K562 (cell line): Measurements from ENCODE around the gene CXCR2. TPM values are rescaled to one million over a fixed set of nuclear protein-coding genes. Genes with fewer than 3 reads are reported as not detected.

Experiments used
- ATAC-seq: fragments of 200-7000 bp; cut with Tn5 transposase; 3 replicates; pipeline ENCODE4 v1.9.1; 2020; ENCODE audit warnings: moderate library complexity
- BruUV-seq: library from RNA; stranded (reverse); fragments of 400-500 nt; replicated peaks from 2 replicates; lab custom pipeline; 2021; lab: Mats Ljungman, UMichigan
- CTCF ChIA-PET: fragments of 300-600 bp; formaldehyde crosslinking; extraction: SDS; loops from one replicate; lab custom pipeline; 2021; ENCODE audit warnings: low intra/inter-chr PET ratio; lab: Yijun Ruan, JAX
- POLR2A ChIA-PET: fragments of 300-600, 350-650 bp; sonication (Branson Sonifier 250); formaldehyde crosslinking; extraction: SDS; loops from one replicate; lab custom pipeline; 2021; ENCODE audit warnings: antibody characterized with exemption, inconsistent platforms; lab: Yijun Ruan, JAX
- DNase-seq, 4 experiments: peaks; one replicate each; pipeline versions ENCODE4 v3.0.0 to v3.0.0-alpha.2; 2011 to 2018; ENCODE audit warnings: low spot score in 3 of 4, mixed read lengths in 3 of 4; ENCODE audit errors: extremely low read depth in 1 of 4
- FAIRE-seq: peaks from 2 replicates; lab custom pipeline; 2011; peaks lifted over from hg19 to GRCh38; lab: Jason Lieb, UNC
- H2AFZ ChIP-seq: 2 replicates; pipeline ENCODE4 v1.6.0; 2011; ENCODE audit warnings: low read depth, low read length, control low read depth, inconsistent platforms
- H3K27ac ChIP-seq: fragments of 200-600 bp; 3 replicates; pipeline ENCODE4 v1.8.0; 2011; ENCODE audit warnings: low read depth, mild to moderate bottlenecking, control low read depth, inconsistent platforms, low read length, moderate library complexity, mixed read lengths; ENCODE audit errors: extremely low read depth
- H3K27me3 ChIP-seq, 2 experiments: fragments of 300-600 bp in 1 of 2; 2 replicates in 1 of 2; 3 replicates in 1 of 2; pipeline versions ENCODE4 v1.6.0 to v1.8.0; 2011; ENCODE audit warnings: inconsistent platforms in 2 of 2, low read length in 2 of 2, mild to moderate bottlenecking in 1 of 2, mixed read lengths in 1 of 2, moderate library complexity in 1 of 2; ENCODE audit not compliant: control insufficient read depth in 2 of 2, insufficient read depth in 2 of 2
- H3K36me3 ChIP-seq: fragments of 300-600 bp; 3 replicates; pipeline ENCODE4 v1.8.0; 2011; ENCODE audit warnings: mild to moderate bottlenecking, low read length, inconsistent platforms; ENCODE audit not compliant: control insufficient read depth, insufficient read depth
- H3K4me1 ChIP-seq, 2 experiments: fragments of 200-600 bp in 1 of 2; replicated peaks in 1 of 2; 2 replicates in 1 of 2; 3 replicates in 1 of 2; pipeline versions ENCODE4 v1.5.1 to v1.8.0; 2011; ENCODE audit warnings: inconsistent platforms in 2 of 2, low read length in 2 of 2, mild to moderate bottlenecking in 1 of 2, mixed read lengths in 1 of 2, moderate library complexity in 1 of 2; ENCODE audit not compliant: control insufficient read depth in 2 of 2, insufficient read depth in 2 of 2
- H3K4me2 ChIP-seq: 2 replicates; pipeline ENCODE4 v1.6.1; 2011; ENCODE audit warnings: low read length, control low read depth, inconsistent platforms, mixed read lengths; ENCODE audit not compliant: insufficient read depth
- H3K4me3 ChIP-seq: fragments of 200-600 bp; sonication (generic), shearing (Covaris generic); 2 replicates; pipeline ENCODE4 v1.5.1; 2016; ENCODE audit warnings: control low read depth, inconsistent platforms
- H3K79me2 ChIP-seq: fragments of 200-600 bp; 3 replicates; pipeline ENCODE4 v1.8.0; 2011; ENCODE audit warnings: low read length, inconsistent platforms; ENCODE audit not compliant: control insufficient read depth, insufficient read depth
- H3K9ac ChIP-seq, 2 experiments: 2 replicates each; pipeline versions ENCODE4 v1.6.0 to v1.6.1; 2011; ENCODE audit warnings: low read depth in 2 of 2, low read length in 2 of 2, control low read depth in 1 of 2, inconsistent platforms in 1 of 2, mild to moderate bottlenecking in 1 of 2, mixed read lengths in 1 of 2; ENCODE audit not compliant: insufficient read depth in 1 of 2
- H3K9me1 ChIP-seq: one replicate; pipeline ENCODE4 v1.6.0; 2011; ENCODE audit warnings: inconsistent platforms, mild to moderate bottlenecking, low read length, moderate library complexity; ENCODE audit not compliant: control insufficient read depth, insufficient read depth
- H3K9me3 ChIP-seq: replicated peaks from 2 replicates; pipeline ENCODE4 v1.5.1; 2011; ENCODE audit warnings: low read depth, low read length, inconsistent platforms; ENCODE audit not compliant: control insufficient read depth, insufficient read depth
- H4K20me1 ChIP-seq: replicated peaks from 2 replicates; pipeline ENCODE4 v1.6.1; 2011; ENCODE audit warnings: low read length, inconsistent platforms, mixed read lengths; ENCODE audit not compliant: control insufficient read depth, insufficient read depth
- CHCHD3 ChIP-seq: fragments of 250-450 bp; sonication (Bioruptor Pico); IDR thresholded peaks from 2 replicates; pipeline ENCODE4 v2.1.2; 2022; ENCODE audit warnings: mild to moderate bottlenecking
- FOXK2 ChIP-seq, 2 experiments: fragments of 450-650 bp; IDR thresholded peaks in 1 of 2; conservative IDR thresholded peaks in 1 of 2; 2 replicates each; pipeline ENCODE4 v1.6.1; 2016; ENCODE audit warnings: low read depth in 2 of 2, mild to moderate bottlenecking in 1 of 2
- NCOA6 ChIP-seq: fragments of 450-650 bp; IDR thresholded peaks from 2 replicates; pipeline ENCODE4 v1.6.1; 2017; ENCODE audit warnings: mild to moderate bottlenecking
- NONO ChIP-seq, 2 experiments: fragments of 200-400 bp in 1 of 2; fragments of 450-650 bp in 1 of 2; formaldehyde crosslinking in 1 of 2; IDR thresholded peaks; 2 replicates each; pipeline ENCODE4 v1.6.1; 2017; ENCODE audit warnings: low read depth in 2 of 2, mild to moderate bottlenecking in 2 of 2, moderate library complexity in 2 of 2, low read length in 1 of 2
- RBFOX2 ChIP-seq: fragments of 200-400 bp; formaldehyde crosslinking; IDR thresholded peaks from 2 replicates; pipeline ENCODE4 v1.6.1; 2017; ENCODE audit warnings: low read depth, mild to moderate bottlenecking, low read length, moderate library complexity
- SIN3A ChIP-seq, 2 experiments: fragments of 150-350 bp in 1 of 2; IDR thresholded peaks; 2 replicates each; pipeline ENCODE4 v1.6.1; 2011 to 2016; ENCODE audit warnings: borderline replicate concordance in 2 of 2, low read depth in 2 of 2, low read length in 2 of 2, mild to moderate bottlenecking in 2 of 2, moderate library complexity in 2 of 2; ENCODE audit not compliant: control insufficient read depth in 1 of 2
- TAL1 ChIP-seq: fragments of 450-650 bp; IDR thresholded peaks from 2 replicates; pipeline ENCODE4 v1.6.1; 2016; ENCODE audit warnings: mild to moderate bottlenecking
- ZKSCAN3 ChIP-seq: fragments of 250-450 bp; sonication (Bioruptor Pico); IDR thresholded peaks from 2 replicates; pipeline ENCODE4 v1.4.0; 2020
- WGBS: fragments of 100-300 bp; shearing (Covaris generic); methylation state at CpG from one replicate; pipeline ENCODE4 v1.1.6; 2016; ENCODE audit warnings: low coverage, mixed read lengths; ENCODE audit not compliant: insufficient coverage; ENCODE audit errors: missing lambda C conversion rate; 5-methylcytosine and 5-hydroxymethylcytosine counted together
- in situ Hi-C: fragments of 300-500 bp; cut with MboI; formaldehyde crosslinking; loops from 4 replicates; pipeline ENCODE4 v1.15.0; 2018; ENCODE audit warnings: inconsistent platforms, mixed read lengths
- intact Hi-C: fragments of 100-400 bp; cut with micrococcal nuclease; formaldehyde crosslinking; loops from 2 replicates; pipeline ENCODE4 v1.14.2; 2022
- polyA plus RNA-seq, 8 experiments: library from polyadenylated mRNA; depleted of rRNA in 4 of 8; stranded (reverse) in 5 of 8; unstranded in 3 of 8; fragments of >200 nt; fragmentation: Nextera tagmentation in 2 of 8; fragmentation: Illumina TruSeq in 1 of 8; extraction: Ambion mirVana in 2 of 8; extraction: Trizol in 1 of 8; gene quantifications; 2 replicates each; pipeline versions ENCODE4 v1.2.1 to v1.2.3, GENCODE V29; 2011 to 2014; ENCODE audit warnings: inconsistent platforms in 1 of 8, missing spikeins in 1 of 8
- total RNA-seq, 7 experiments: library from RNA; depleted of rRNA in 6 of 7; stranded (reverse); fragments of >200 nt in 6 of 7; fragmentation: Illumina TruSeq in 2 of 7; extraction: Trizol in 2 of 7; gene quantifications; 2 replicates each; pipeline versions ENCODE4 v1.2.1 to v1.2.3, GENCODE V29; 2011 to 2021; ENCODE audit warnings: low replicate concordance in 1 of 7
- TF ChIP-seq, protein P1 (sequence below): fragments of 250-450 bp; sonication (Bioruptor Pico); IDR thresholded peaks from 2 replicates; pipeline ENCODE4 v1.8.0; 2021; ENCODE audit warnings: moderate library complexity, mild to moderate bottlenecking, inconsistent platforms
- TF ChIP-seq, protein P2 (sequence below): fragments of 450-650 bp; IDR thresholded peaks from 2 replicates; pipeline ENCODE4 v1.6.1; 2016; ENCODE audit warnings: low read depth, mild to moderate bottlenecking, moderate library complexity
- TF ChIP-seq, protein P3 (sequence below): fragments of 450-650 bp; formaldehyde crosslinking; IDR thresholded peaks from 2 replicates; pipeline ENCODE4 v1.4.0; 2022; ENCODE audit warnings: missing genetic modification characterization

CXCR2 gene
- total and polyA plus RNA-seq, 9 of the 15 experiments (the other 6 are each of a cell fraction or from before 2014, with no cell fraction given) = not detected

DNA sequence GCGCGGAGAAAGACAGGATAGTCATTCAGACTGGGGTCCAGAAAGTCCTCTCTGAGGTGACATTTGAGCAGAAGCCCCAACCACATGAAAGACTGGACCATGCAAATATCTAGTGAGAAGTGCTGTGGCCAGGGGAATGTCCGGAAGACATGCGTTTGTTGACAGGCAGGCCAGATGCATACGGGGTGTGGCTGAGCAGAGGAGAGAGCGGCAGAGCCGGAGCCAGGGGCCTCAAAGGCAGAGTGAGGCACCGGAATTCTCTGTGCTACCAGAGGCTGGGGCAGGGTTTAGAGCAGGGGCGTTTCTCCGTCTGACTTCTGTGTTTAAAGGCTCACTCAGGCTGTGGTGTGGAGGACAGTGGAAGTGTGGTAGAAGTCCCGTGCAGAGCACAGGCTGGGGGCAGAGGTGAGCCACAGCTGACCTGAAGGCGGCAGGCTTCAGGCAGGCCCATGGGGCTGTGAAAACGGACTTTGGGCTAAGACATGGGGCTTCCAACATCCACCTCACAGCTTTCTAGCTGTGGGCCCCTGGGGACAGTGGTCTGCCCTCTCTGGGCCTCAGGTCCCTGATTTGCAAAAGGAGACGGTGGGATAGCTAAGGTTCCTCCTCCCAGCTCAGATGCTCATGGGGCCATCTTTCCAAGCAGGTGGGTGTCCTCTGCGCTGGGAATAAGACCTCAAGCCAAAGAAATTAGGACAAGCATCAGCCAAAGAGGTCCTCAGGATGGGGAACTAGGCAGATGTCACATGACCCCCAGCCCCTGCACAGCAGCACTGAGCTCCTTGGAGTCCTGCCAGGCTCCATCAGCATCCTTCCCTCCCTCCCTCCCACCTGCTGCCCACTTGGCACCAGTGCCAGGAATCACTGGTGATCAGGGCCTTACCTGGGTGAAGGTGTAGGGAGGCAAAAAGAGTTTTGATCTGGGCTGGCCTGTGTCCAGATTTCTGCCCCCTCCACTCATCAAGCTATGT, 45.6 kb upstream of the CXCR2 start:
- BruUV-seq = no TSS peak

More for the DNA sequence above, 45.6 kb upstream of the CXCR2 start:
- no peak overlapping the region for H3K4me3 ChIP-seq
- in situ Hi-C loops (no loop called here), intact Hi-C loops (no loop called here)
- no peaks in the 10 kb centered on the region for H3K9me3 ChIP-seq
- H3K9me1 ChIP-seq = no peaks in the 10 kb centered on the region
- CTCF ChIA-PET = no interaction called here
- TF ChIP-seq CHCHD3 (CRISPR knock-in tag) (no peak), SIN3A (IDR thresholded peaks at IDR 0.05; ENCODE audit: borderline replicate concordance in 2 of 2, control insufficient read depth in 1 of 2, low read depth in 2 of 2, low read length in 2 of 2) (no peak), FOXK2 (conservative IDR thresholded peaks at IDR 0.05 in 1 of 2, IDR thresholded peaks at IDR 0.05 in 1 of 2; ENCODE audit: low read depth in 2 of 2) (no peak), NCOA6 (no peak), RBFOX2 (no peak), TAL1 (no peak), ZKSCAN3 (CRISPR knock-in tag) (no peak), NONO (IDR thresholded peaks at IDR 0.05; ENCODE audit: low read depth in 2 of 2, low read length in 1 of 2) (no peak)
- TF ChIP-seq, protein P1, sequence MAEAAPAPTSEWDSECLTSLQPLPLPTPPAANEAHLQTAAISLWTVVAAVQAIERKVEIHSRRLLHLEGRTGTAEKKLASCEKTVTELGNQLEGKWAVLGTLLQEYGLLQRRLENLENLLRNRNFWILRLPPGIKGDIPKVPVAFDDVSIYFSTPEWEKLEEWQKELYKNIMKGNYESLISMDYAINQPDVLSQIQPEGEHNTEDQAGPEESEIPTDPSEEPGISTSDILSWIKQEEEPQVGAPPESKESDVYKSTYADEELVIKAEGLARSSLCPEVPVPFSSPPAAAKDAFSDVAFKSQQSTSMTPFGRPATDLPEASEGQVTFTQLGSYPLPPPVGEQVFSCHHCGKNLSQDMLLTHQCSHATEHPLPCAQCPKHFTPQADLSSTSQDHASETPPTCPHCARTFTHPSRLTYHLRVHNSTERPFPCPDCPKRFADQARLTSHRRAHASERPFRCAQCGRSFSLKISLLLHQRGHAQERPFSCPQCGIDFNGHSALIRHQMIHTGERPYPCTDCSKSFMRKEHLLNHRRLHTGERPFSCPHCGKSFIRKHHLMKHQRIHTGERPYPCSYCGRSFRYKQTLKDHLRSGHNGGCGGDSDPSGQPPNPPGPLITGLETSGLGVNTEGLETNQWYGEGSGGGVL = no peak
- TF ChIP-seq, protein P2, sequence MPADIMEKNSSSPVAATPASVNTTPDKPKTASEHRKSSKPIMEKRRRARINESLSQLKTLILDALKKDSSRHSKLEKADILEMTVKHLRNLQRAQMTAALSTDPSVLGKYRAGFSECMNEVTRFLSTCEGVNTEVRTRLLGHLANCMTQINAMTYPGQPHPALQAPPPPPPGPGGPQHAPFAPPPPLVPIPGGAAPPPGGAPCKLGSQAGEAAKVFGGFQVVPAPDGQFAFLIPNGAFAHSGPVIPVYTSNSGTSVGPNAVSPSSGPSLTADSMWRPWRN = no peak
- TF ChIP-seq, protein P3, sequence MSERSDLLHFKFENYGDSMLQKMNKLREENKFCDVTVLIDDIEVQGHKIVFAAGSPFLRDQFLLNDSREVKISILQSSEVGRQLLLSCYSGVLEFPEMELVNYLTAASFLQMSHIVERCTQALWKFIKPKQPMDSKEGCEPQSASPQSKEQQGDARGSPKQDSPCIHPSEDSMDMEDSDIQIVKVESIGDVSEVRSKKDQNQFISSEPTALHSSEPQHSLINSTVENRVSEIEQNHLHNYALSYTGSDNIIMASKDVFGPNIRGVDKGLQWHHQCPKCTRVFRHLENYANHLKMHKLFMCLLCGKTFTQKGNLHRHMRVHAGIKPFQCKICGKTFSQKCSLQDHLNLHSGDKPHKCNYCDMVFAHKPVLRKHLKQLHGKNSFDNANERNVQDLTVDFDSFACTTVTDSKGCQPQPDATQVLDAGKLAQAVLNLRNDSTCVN (CRISPR knock-in tag) = no peak
- H2AFZ ChIP-seq = no peak overlapping the region
- 1% methylated on average over 12 of the region's 15 CpGs for WGBS
- DNase-seq = no peak
- H3K27me3 ChIP-seq = peaks cover 0 to 23% of the 10 kb centered on the region in 2 experiments; a peak in 2 of 5 replicates
- H3K4me2 ChIP-seq = no peak overlapping the region
- no peaks in the 10 kb centered on the region for H3K79me2 ChIP-seq
- no peaks in the 10 kb centered on the region for H3K4me1 ChIP-seq
- POLR2A ChIA-PET = no interaction called here
- H3K27ac ChIP-seq = no peak overlapping the region
- H3K36me3 ChIP-seq = no peaks in the 10 kb centered on the region
- no peaks in the 10 kb centered on the region for H4K20me1 ChIP-seq
- no peak overlapping the region; a peak in 1 of 4 replicates for H3K9ac ChIP-seq
- ATAC-seq = peak; percentile 60; the same call in 2 of the 3 replicates
- no peak for FAIRE-seq
